Endothelial cell of umbilical vein (primary cell): ENCODE measurements around the gene NIPBL. TPM values are rescaled to one million over a fixed set of nuclear protein-coding genes. Genes with fewer than 3 reads are reported as not detected.

Experiments
- BruUV-seq: library from RNA; stranded (reverse); fragments of 400-500 nt; replicated peaks from 2 replicates; lab custom pipeline; 2021; lab: Mats Ljungman, UMichigan
- CTCF ChIA-PET: fragments of 300-600, 350-600 bp; sonication (Branson Sonifier 250); formaldehyde crosslinking; loops from one replicate; lab custom pipeline; 2021; ENCODE audit warnings: antibody characterized with exemption, inconsistent platforms; lab: Charles Lee
- POLR2A ChIA-PET: fragments of 300-600, 350-600 bp; sonication (Branson Sonifier 250); formaldehyde crosslinking; loops from one replicate; lab custom pipeline; 2021; ENCODE audit warnings: antibody characterized with exemption, inconsistent platforms; lab: Charles Lee
- DNase-seq: peaks from one replicate; pipeline ENCODE4 v3.0.0-alpha.2; 2011; ENCODE audit warnings: low read depth, low spot score
- FAIRE-seq: peaks from 2 replicates; lab custom pipeline; 2011; peaks lifted over from hg19 to GRCh38; lab: Jason Lieb, UNC
- H2AFZ ChIP-seq: 2 replicates; pipeline ENCODE4 v1.6.0; 2012; ENCODE audit warnings: low read depth, low read length, control low read depth, inconsistent platforms
- H3K27ac ChIP-seq: 2 replicates; pipeline ENCODE4 v1.5.1; 2011; ENCODE audit warnings: low read depth, mild to moderate bottlenecking, control low read depth, low read length, moderate library complexity; ENCODE audit not compliant: insufficient read depth
- H3K27me3 ChIP-seq, 2 experiments: 2 replicates each; pipeline versions ENCODE4 v1.6.0 to v1.6.1; 2011; ENCODE audit warnings: low read length in 2 of 2, mixed read lengths in 1 of 2; ENCODE audit not compliant: control insufficient read depth in 2 of 2, insufficient read depth in 2 of 2
- H3K36me3 ChIP-seq, 2 experiments: 2 replicates in 1 of 2; 3 replicates in 1 of 2; pipeline ENCODE4 v1.5.1; 2011; ENCODE audit warnings: low read length in 2 of 2, mild to moderate bottlenecking in 1 of 2, moderate library complexity in 1 of 2; ENCODE audit not compliant: control insufficient read depth in 2 of 2, insufficient read depth in 2 of 2; ENCODE audit errors: extremely low read depth in 1 of 2
- H3K4me1 ChIP-seq: 3 replicates; pipeline ENCODE4 v1.5.1; 2011; ENCODE audit warnings: mild to moderate bottlenecking, low read length; ENCODE audit not compliant: control insufficient read depth, insufficient read depth; ENCODE audit errors: extremely low read depth
- H3K4me2 ChIP-seq: 2 replicates; pipeline ENCODE4 v1.6.1; 2011; ENCODE audit warnings: low read length, control low read depth, mixed read lengths; ENCODE audit not compliant: insufficient read depth
- H3K4me3 ChIP-seq, 3 experiments: fragments of 200-600 bp in 1 of 3; sonication (generic), shearing (Covaris generic) in 1 of 3; replicated peaks in 1 of 3; 2 replicates each; pipeline ENCODE4 v1.5.1; 2011 to 2016; ENCODE audit warnings: control low read depth in 3 of 3, low read length in 3 of 3, mild to moderate bottlenecking in 2 of 3, inconsistent platforms in 1 of 3, low read depth in 1 of 3, moderate library complexity in 1 of 3; ENCODE audit not compliant: insufficient read depth in 1 of 3
- H3K79me2 ChIP-seq: 2 replicates; pipeline ENCODE4 v1.6.0; 2012; ENCODE audit warnings: low read length, inconsistent platforms; ENCODE audit not compliant: control insufficient read depth, insufficient read depth
- H3K9ac ChIP-seq: replicated peaks from 2 replicates; pipeline ENCODE3; 2011; ENCODE audit warnings: low read length, control low read depth; ENCODE audit not compliant: insufficient read depth; ENCODE audit errors: extremely low read depth
- H3K9me1 ChIP-seq: replicated peaks from 3 replicates; pipeline ENCODE4 v1.6.0; 2011; ENCODE audit warnings: mild to moderate bottlenecking, low read length; ENCODE audit not compliant: control insufficient read depth, insufficient read depth; ENCODE audit errors: extremely low read depth
- H3K9me3 ChIP-seq: replicated peaks from 2 replicates; pipeline ENCODE4 v1.5.1; 2012; ENCODE audit warnings: low read length, inconsistent platforms; ENCODE audit not compliant: control insufficient read depth, insufficient read depth
- H4K20me1 ChIP-seq: replicated peaks from 2 replicates; pipeline ENCODE3; 2011; ENCODE audit warnings: mild to moderate bottlenecking, low read length; ENCODE audit not compliant: control insufficient read depth, insufficient read depth; ENCODE audit errors: extremely low read depth
- EZH2 ChIP-seq: IDR thresholded peaks from 2 replicates; pipeline ENCODE4 v1.6.1; 2012; ENCODE audit warnings: borderline replicate concordance, low read depth, mild to moderate bottlenecking, moderate library complexity, low read length, inconsistent platforms; ENCODE audit not compliant: severe bottlenecking
- GATA2 ChIP-seq: IDR thresholded peaks from 2 replicates; pipeline ENCODE4 v1.7.0; 2011; ENCODE audit warnings: low read depth, mild to moderate bottlenecking, moderate library complexity, mixed read lengths, low read length; ENCODE audit not compliant: insufficient read length, insufficient read depth
- POLR2AphosphoS5 ChIP-seq: IDR thresholded peaks from 2 replicates; pipeline ENCODE4 v1.6.1; 2012; ENCODE audit warnings: low read depth, mild to moderate bottlenecking, control low read depth, low read length, moderate library complexity; ENCODE audit not compliant: insufficient read depth
- dilution Hi-C: fragments of 300-500 bp; cut with MboI; formaldehyde crosslinking; loops from one replicate; pipeline ENCODE4 v1.15.0; 2019; ENCODE audit warnings: low sequenced_read_pairs; ENCODE audit not compliant: extremely low pct_ligation_motif_present
- intact Hi-C: fragments of 100-400 bp; cut with micrococcal nuclease; formaldehyde crosslinking; loops from one replicate; pipeline ENCODE4 v1.10.0; 2022
- polyA plus RNA-seq, 4 experiments: library from polyadenylated mRNA; depleted of rRNA in 3 of 4; stranded (reverse) in 3 of 4; unstranded in 1 of 4; fragments of >200 nt; gene quantifications; 2 replicates each; pipeline versions ENCODE4 v1.2.1 to v1.2.3, GENCODE V29; 2011 to 2012; ENCODE audit warnings: missing spikeins in 1 of 4
- total RNA-seq: library from RNA; stranded (reverse); gene quantifications from 2 replicates; pipeline ENCODE4 v1.2.3, GENCODE V29; 2021
- TF ChIP-seq, protein P1 (sequence below), 2 donors: IDR thresholded peaks; 1 replicate in 1 of 2; 2 replicates in 1 of 2; pipeline ENCODE4 v1.5.1; 2011; ENCODE audit warnings: low read length in 2 of 2, mild to moderate bottlenecking in 2 of 2, moderate library complexity in 2 of 2, control low read depth in 1 of 2, inconsistent platforms in 1 of 2, low read depth in 1 of 2; ENCODE audit not compliant: insufficient read depth in 1 of 2; ENCODE audit errors: extremely low read depth in 1 of 2

NIPBL gene
- total and polyA plus RNA-seq, 2 donors (not counting 3 experiments of a cell fraction or from before 2014, with no cell fraction given), result 15.5 to 50.7 TPM

DNA sequence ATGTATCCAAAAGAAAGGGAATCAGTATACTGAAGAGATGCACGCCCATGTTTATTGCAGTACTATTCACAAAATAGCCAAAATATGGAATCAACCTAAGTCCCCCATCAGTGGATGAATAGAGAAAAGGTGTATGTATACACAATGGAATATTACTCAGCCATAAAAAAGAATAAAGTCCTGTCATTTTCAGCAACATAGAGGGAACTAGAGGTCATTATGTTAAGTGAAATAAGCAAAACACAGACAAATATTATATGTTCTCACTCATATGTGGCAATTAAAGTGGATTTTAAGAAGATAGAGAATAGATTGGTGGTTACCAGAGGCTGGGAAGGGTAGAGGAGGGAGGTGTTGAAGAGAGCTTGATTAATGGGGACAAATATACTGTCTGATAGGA is 88.6 kb downstream of the NIPBL start:
- POLR2A ChIA-PET, result no interaction called here
- intact Hi-C loops, result no loop called here

More for the DNA sequence above, 88.6 kb downstream of the NIPBL start:
- Histone ChIP-seq H3K9me1 (no peaks in the 10 kb centered on the region), H4K20me1 (no peaks in the 10 kb centered on the region), H2AFZ (no peak overlapping the region), H3K27me3 (no peaks in the 10 kb centered on the region), H3K4me1 (no peaks in the 10 kb centered on the region), H3K4me2 (no peak overlapping the region), H3K9ac (no peak overlapping the region), H3K36me3 (peaks cover 0 to 2% of the 10 kb centered on the region in 2 experiments), H3K9me3 (no peaks in the 10 kb centered on the region), H3K27ac (no peak overlapping the region), H3K79me2 (no peaks in the 10 kb centered on the region), H3K4me3 (no peak overlapping the region)
- CTCF ChIA-PET, result interaction anchor here (2.2 kb wide), 1 partner anchor 19 kb away, joined by 5 read pairs; no protein-coding TSS in a partner anchor
- no peak for TF ChIP-seq GATA2
- TF ChIP-seq, protein P1, sequence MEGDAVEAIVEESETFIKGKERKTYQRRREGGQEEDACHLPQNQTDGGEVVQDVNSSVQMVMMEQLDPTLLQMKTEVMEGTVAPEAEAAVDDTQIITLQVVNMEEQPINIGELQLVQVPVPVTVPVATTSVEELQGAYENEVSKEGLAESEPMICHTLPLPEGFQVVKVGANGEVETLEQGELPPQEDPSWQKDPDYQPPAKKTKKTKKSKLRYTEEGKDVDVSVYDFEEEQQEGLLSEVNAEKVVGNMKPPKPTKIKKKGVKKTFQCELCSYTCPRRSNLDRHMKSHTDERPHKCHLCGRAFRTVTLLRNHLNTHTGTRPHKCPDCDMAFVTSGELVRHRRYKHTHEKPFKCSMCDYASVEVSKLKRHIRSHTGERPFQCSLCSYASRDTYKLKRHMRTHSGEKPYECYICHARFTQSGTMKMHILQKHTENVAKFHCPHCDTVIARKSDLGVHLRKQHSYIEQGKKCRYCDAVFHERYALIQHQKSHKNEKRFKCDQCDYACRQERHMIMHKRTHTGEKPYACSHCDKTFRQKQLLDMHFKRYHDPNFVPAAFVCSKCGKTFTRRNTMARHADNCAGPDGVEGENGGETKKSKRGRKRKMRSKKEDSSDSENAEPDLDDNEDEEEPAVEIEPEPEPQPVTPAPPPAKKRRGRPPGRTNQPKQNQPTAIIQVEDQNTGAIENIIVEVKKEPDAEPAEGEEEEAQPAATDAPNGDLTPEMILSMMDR (IDR thresholded peaks at IDR 0.05; ENCODE audit: extremely low read depth in 1 of 2, insufficient read depth in 1 of 2, low read depth in 1 of 2, low read length in 2 of 2), result no peak
- TF ChIP-seq POLR2AphosphoS5, result no peak
- TF ChIP-seq EZH2, result no peak
- no peak for DNase-seq
- dilution Hi-C loops, result no loop called here
- no TSS peak for BruUV-seq
- no peak for FAIRE-seq
